AML-193 (cell line): ENCODE measurements around the gene PCGF6.
"Not testable (repeated sequence)": the region's sequence is repeated elsewhere in the genome, so short reads cannot be mapped to it uniquely, and the experiment has no call there.

Experiments
- DNase-seq, 2 experiments: peaks; one replicate each; lab custom pipeline; 2025; lab: John Stamatoyannopoulos, UW

Gene PCGF6, protein sequence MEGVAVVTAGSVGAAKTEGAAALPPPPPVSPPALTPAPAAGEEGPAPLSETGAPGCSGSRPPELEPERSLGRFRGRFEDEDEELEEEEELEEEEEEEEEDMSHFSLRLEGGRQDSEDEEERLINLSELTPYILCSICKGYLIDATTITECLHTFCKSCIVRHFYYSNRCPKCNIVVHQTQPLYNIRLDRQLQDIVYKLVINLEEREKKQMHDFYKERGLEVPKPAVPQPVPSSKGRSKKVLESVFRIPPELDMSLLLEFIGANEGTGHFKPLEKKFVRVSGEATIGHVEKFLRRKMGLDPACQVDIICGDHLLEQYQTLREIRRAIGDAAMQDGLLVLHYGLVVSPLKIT

GRCh38 chr10:103350517-103351260 is at the start of gene PCGF6:
Gene PCGF6 (minus strand): TSS chr10:103351140. CDS start chr10:103351066, 74 bp downstream.
- DNase-seq = peak; percentile 54 to 70

GRCh38 chr10:103397191-103397825 is 46.4 kb upstream of the PCGF6 start:
- no peak for DNase-seq

DNA sequence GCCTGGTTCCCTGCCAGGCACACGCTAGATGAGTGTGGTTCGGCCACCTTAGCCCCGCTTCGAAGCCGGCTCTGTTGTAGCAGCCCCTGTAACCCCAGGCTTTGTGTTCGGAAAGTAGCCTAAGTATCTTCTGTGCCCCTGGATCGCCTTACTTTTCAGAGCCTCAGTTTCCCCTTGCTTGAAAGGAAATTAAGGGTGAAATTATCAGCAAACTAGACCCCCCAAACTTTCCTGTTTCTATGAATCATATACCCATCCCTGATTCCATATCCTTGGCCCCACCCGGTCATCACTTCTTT is 45.8 kb upstream of the PCGF6 start:
- DNase-seq = no peak

- peak; percentile 98 for DNase-seq
These were observed 45.3 kb upstream of the PCGF6 start, which contains the start of the genes ATP5MK and PDCD11 for GRCh38 chr10:103396067-103396788. Gene ATP5MK (minus strand): TSS chr10:103396475. CDS start chr10:103392457, 4,018 bp downstream. Gene PDCD11 (plus strand): TSS chr10:103396626. CDS start chr10:103398427, 1,801 bp downstream.

- no peak for DNase-seq
These were observed 44.8 kb upstream of the PCGF6 start for GRCh38 chr10:103395754-103396066.

DNA sequence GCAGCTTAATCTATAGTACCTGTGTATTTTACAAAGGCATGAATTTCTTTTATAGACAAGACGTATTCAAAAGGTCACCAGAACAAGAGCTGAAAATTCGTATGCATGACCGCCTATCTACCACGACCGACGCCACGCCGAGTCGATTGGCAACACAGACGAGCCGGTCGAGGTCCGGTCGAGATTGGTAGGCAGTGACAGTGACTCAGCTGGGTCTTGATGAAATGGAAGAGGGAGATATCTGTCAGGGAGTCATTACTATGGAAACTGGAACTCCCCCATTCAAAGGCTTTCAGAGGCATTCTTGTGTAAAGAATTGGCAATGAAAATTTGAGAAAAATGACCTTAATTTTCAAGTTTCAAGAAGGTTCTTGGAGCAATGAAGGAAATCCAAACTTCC is 43.2 kb upstream of the PCGF6 start:
- DNase-seq = no peak

- no peak for DNase-seq
These were observed 31.8 kb upstream of the PCGF6 start for GRCh38 chr10:103382769-103383168.

GRCh38 chr10:103374263-103374662 is 23.3 kb upstream of the PCGF6 start:
- no peak for DNase-seq

- DNase-seq = no peak
These were observed 22.6 kb upstream of the PCGF6 start for GRCh38 chr10:103373544-103373943.

DNA sequence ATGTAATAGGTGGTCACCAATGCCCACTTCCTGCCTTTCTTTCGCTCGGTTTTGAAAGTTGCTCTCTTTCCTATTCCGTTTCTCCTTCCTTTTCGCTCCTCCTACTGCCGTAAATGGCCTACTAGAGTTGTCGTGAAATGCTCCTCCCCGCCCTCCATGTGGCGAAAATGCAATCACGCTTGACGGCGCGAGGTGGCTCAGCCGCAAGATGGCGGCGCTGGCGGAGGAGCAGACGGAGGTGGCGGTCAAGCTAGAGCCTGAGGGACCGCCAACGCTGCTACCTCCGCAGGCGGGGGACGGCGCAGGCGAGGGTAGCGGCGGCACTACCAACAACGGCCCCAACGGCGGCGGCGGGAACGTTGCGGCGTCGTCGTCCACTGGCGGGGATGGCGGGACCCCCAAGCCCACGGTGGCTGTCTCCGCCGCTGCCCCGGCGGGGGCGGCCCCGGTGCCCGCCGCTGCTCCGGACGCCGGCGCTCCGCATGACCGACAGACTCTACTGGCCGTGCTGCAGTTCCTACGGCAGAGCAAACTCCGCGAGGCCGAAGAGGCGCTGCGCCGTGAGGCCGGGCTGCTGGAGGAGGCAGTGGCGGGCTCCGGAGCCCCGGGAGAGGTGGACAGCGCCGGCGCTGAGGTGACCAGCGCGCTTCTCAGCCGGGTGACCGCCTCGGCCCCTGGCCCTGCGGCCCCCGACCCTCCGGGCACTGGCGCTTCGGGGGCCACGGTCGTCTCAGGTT is 17.0 kb upstream of the PCGF6 start, which contains the start of gene TAF5:
Gene TAF5, plus strand, starts transcription at position 195 of the 737 bp plus-strand sequence. Its CDS starts 14 bp downstream, at position 209.
- peak; percentile 95 for DNase-seq

DNA sequence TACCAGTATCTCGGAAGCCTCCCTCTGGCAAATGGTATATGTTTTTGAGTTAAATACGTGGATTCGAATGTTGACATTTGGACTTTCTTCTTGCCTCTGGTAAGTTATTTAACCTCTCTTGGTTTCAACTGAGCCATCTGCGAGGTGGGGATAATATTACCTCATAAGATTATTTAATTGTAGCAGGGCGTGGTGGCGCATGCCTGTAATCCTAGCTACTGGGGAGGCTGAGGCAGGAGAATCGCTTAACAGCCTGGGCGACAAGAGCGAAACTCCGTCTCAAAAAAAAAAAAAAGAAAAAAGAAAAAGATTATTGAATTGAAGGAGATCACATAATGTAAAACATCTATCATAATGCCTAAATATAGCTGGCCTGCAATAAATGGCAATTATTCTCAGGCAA is 16.4 kb upstream of the PCGF6 start:
- DNase-seq = no peak

DNA sequence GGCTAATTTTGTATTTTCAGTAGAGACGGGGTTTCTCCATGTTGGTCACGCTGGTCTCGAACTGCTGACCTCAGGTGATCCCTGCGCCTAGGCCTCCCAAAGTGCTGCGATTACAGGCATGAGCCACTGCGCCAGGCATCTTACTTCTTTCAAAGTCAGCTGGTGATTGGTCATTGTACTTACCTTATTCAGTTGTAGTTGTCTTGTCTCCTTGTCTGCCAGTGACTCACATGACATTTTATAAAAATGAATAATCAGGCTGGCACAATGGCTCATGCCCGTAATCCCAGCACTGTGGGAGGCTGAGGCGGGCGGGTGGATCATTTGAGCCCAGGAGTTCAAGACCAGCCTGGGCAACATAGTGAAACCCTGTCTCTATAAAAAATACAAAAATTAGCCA is 9.9 kb upstream of the PCGF6 start:
- not testable (repeated sequence) for DNase-seq

DNA sequence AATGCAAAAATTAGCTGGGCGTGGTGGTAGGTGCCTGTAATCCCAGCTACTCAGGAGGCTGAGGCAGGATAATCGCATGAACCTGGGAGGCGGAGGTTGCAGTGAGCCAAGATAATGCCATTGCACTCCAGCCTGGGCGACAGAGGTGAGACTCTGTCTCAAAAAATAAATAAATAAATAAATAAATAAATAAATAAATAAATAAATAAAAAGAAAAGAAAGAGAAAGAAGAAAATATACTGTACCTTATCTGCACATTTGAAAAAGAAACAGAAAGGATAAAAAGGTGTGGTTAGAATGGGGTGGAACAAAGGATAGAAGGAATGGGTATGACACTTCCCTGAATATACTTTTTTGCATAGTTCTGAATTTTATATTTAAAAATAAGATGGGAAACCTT is 8.6 kb upstream of the PCGF6 start:
- DNase-seq = not testable (repeated sequence)

DNA sequence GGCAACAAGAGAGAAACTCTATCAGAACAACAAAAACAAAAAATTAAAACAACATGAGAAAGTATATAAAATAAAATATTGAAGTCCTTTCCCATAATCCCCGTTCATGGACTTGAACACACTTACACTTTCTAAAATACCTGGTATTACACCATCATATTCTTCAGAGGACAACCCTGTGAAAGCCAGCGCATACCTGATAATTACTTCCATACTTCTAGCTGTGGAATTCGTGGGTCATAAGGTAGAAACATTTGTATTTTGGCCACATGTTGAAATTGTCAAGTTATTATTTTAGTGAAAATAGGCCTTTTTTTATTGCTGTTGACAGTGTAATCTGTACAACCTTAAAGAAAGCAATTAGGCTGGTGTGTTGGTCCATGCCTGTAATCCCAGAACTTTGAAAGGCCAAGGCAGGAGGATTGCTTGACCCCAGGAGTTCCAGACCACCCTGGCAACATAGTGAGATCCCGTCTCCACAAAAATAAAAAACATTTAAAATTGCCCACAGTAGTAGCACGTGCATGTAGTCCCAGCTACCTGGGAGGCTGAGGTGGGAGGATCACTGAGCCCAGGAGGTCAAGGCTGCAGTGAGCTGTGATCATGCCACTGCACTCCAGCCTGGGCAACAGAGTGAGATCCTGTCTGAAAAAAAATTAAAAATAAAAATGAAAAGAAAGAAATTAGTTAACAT is 5.1 kb upstream of the PCGF6 start:
- DNase-seq = no peak

- not testable (repeated sequence) for DNase-seq
These were observed 3.6 kb upstream of the PCGF6 start for GRCh38 chr10:103354567-103354966.

- DNase-seq = no peak
These were observed 2.3 kb upstream of the PCGF6 start for GRCh38 chr10:103353281-103353680.

GRCh38 chr10:103350175-103350516 is 794 bp downstream of the PCGF6 start:
- DNase-seq = no peak

DNA sequence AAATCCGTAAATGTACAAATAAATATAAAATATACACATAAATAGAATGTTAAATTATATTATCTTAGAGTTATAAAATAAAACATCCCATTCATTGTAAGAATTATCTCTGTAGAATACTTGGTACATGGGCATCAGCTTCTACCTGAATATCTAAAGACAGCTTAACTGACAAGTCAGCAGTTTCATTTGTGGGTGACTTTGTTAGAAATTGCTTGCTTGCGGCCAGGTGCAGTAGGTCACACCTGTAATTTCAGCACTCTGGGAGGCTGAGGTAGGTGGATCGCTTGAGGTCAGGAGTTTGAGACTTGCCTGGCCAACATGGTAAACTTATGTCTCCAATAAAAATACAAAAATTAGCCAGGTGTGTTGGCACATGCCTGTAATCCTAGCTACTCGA is 14.6 kb downstream of the PCGF6 start:
- no peak for DNase-seq

DNA sequence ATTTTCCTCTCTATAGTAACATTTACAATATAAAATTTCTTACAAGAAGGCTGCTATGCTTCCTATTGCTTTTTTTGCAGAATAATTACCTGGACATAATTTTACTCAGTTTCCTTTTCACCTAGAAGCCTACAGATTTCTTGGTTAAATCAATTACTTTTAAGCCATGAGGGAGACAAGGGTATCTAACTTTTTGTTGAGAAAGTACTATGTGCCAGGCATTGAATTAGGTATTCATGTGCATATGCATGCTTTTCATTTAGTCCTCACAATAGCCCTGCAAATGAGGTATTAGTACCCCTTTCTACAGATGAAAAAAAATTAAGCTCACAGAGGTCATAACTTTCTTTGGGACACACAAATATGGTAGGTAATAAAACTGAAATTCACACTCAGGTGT is 16.4 kb downstream of the PCGF6 start:
- DNase-seq = no peak

GRCh38 chr10:103333934-103334520 is 16.9 kb downstream of the PCGF6 start:
- peak; percentile 13 to 17 for DNase-seq

DNA sequence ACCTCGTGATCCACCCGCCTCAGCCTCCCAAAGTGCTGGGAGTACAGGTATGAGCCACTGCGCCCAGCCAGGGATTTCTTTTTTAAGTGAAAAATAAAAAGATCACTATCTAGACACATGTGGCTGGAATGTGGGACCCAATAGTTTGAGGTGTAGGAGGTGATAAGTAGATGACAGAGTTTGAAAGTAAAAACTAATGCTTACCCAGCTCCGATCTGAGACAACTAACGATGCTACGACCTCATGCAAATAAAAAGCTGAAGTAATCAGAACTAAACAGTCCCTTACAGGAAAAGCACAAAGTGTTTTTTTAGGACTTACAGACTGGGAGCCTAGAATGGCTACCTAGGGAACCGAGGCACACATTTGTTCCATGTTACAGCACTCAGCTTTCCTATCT is 23.0 kb downstream of the PCGF6 start:
- DNase-seq = no peak
